GM13977 (cell line): Measurements from ENCODE around the gene CRMP1.
A peak's percentile ranks its signal among the peaks of the same experiment; 100 is the strongest.

Source experiments
- DNase-seq: peaks from one replicate; pipeline ENCODE4 v3.0.0; 2012; ENCODE audit warnings: low spot score
- in situ Hi-C: fragments of 300-500 bp; cut with MboI; formaldehyde crosslinking; loops from one replicate; pipeline ENCODE4 v1.12.0; 2022; ENCODE audit warnings: low sequenced_read_pairs, low pct_unique_long_range_greater_than_20kb, mixed read lengths, inconsistent platforms; ENCODE audit not compliant: unreplicated experiment
- TF ChIP-seq, protein P1 (sequence below): IDR thresholded peaks from 2 replicates; pipeline ENCODE4 v1.5.1; 2012; ENCODE audit warnings: mild to moderate bottlenecking, control low read depth; ENCODE audit not compliant: insufficient read depth; ENCODE audit errors: extremely low read depth, missing control alignments

Gene CRMP1

GRCh38 chr4:5805270-5805669 lies 87.6 kb downstream of the CRMP1 start:
- DNase-seq: no peak
- in situ Hi-C loops: loop anchor here (25.0 kb wide), 2 partner anchors 418 to 743 kb away; partner anchors contain the start of gene STK32B
- TF ChIP-seq, protein P1, sequence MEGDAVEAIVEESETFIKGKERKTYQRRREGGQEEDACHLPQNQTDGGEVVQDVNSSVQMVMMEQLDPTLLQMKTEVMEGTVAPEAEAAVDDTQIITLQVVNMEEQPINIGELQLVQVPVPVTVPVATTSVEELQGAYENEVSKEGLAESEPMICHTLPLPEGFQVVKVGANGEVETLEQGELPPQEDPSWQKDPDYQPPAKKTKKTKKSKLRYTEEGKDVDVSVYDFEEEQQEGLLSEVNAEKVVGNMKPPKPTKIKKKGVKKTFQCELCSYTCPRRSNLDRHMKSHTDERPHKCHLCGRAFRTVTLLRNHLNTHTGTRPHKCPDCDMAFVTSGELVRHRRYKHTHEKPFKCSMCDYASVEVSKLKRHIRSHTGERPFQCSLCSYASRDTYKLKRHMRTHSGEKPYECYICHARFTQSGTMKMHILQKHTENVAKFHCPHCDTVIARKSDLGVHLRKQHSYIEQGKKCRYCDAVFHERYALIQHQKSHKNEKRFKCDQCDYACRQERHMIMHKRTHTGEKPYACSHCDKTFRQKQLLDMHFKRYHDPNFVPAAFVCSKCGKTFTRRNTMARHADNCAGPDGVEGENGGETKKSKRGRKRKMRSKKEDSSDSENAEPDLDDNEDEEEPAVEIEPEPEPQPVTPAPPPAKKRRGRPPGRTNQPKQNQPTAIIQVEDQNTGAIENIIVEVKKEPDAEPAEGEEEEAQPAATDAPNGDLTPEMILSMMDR: no peak

GRCh38 chr4:5804656-5805055 lies 88.2 kb downstream of the CRMP1 start:
- in situ Hi-C loops: loop anchor here (25.0 kb wide), 2 partner anchors 417 to 742 kb away; partner anchors contain the start of gene STK32B
- no peak for DNase-seq
- TF ChIP-seq, protein P1: peak; percentile 11

DNA sequence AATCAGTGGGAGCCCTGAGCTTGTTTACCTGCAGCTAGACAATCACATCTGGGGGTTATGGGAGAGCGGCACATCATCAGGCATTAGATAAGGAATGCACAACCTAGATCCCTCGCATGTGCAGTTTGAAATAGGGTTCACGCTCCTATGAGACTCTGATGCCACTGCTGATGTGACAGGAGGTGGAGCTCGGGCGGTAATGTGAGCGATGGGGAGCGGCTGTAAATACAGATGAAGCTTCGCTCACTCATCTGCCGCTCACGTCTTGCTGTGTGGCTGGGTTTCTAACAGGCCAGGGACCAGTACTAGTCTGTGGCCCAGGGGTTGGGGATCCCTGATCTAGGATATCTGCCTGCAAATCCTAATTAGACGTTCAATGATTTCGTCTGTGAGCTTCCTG lies 90.3 kb downstream of the CRMP1 start:
- no peak for DNase-seq
- TF ChIP-seq, protein P1: no peak
- in situ Hi-C loops: loop anchor here (25.0 kb wide), 2 partner anchors 415 to 740 kb away; partner anchors contain the start of gene STK32B

DNA sequence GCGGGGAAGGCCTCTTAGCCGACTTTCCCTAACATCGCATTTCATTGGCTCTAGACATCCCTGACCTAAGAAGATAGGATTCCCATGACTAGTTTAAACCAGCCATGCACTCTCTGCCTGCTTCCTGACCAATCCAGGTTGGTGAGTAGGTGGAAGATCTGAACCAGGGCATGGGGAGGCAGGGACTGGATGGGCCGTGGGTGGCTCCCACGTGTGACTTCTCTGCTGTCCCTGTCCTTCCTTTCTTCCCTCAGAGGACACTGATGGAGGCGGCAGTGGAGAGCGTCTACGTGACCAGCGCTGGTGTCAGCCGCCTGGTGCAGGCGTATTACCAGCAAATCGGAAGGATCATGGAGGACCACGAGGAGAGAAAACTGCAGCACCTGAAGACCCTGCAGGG lies 91.2 kb downstream of the CRMP1 start:
- no peak for DNase-seq
- in situ Hi-C loops: loop anchor here (25.0 kb wide), 2 partner anchors 414 to 739 kb away; partner anchors contain the start of gene STK32B
- TF ChIP-seq, protein P1: no peak

GRCh38 chr4:5800496-5800895 lies 92.4 kb downstream of the CRMP1 start:
- no peak for DNase-seq
- in situ Hi-C loops: loop anchor here (25.0 kb wide), 2 partner anchors 413 to 738 kb away; partner anchors contain the start of gene STK32B
- TF ChIP-seq, protein P1: no peak

DNA sequence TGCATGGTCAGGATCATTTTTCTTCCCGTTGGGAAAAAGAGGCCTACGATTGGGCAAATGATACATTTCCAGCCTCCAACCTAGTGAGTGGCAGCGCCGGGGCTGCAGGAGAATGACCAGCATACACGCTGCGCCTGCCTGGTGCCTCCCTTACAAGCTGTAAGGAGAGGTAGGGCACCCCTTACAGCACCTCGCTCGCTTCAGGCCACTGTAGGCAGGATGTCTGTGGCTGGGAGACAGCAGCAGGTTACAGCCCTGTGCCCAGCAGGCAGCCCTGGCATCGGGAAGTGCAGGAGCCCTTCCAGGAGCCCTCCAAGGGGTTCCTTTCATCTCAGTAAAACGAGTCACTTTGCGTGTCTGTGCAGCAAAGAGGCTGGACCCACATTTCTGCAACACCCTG lies 93.5 kb downstream of the CRMP1 start:
- DNase-seq: no peak
- in situ Hi-C loops: no loop called here
- TF ChIP-seq, protein P1: no peak
